ENCODE data around the gene GCKR.

GRCh38 chr2:27522400-27522945 is 25.8 kb downstream of the GCKR start:
- TF ChIP-seq CTCF (IDR thresholded peaks at IDR 0.05; ENCODE audit: poor library complexity, severe bottlenecking): no peak
- TF ChIP-seq POLR2AphosphoS5 (IDR thresholded peaks at IDR 0.05): no peak
- TF ChIP-seq REST (IDR thresholded peaks at IDR 0.05; ENCODE audit: borderline replicate concordance): no peak
- TF ChIP-seq MXI1 (conservative IDR thresholded peaks at IDR 0.05; ENCODE audit: poor library complexity, severe bottlenecking): no peak
- TF ChIP-seq EZH2 (IDR thresholded peaks at IDR 0.05; ENCODE audit: borderline replicate concordance, insufficient read depth, low read length, poor library complexity, severe bottlenecking): no peak
- no peak for TF ChIP-seq SMC3 (conservative IDR thresholded peaks at IDR 0.05; ENCODE audit: poor library complexity)
- no peak for TF ChIP-seq TAF1 (IDR thresholded peaks at IDR 0.05; ENCODE audit: low read depth)
- TF ChIP-seq RAD21 (conservative IDR thresholded peaks at IDR 0.05): no peak
